B cell (primary cell): ENCODE measurements around the gene KCNIP2. TPM values are rescaled to one million over a fixed set of nuclear protein-coding genes. Genes with fewer than 3 reads are reported as not detected.
A peak's percentile ranks its signal among the peaks of the same experiment; 100 is the strongest.

Experiments used
- ATAC-seq: fragments of 200-7000 bp; cut with Tn5 transposase; one replicate; pipeline ENCODE4 v1.10.0; 2021; ENCODE audit warnings: low read depth, mild to moderate bottlenecking, moderate number of reproducible peaks, moderate library complexity
- CTCF ChIA-PET: fragments of 350-600 bp; sonication (Branson Sonifier 250); formaldehyde crosslinking; loops from one replicate; lab custom pipeline; 2021; ENCODE audit warnings: antibody characterized with exemption, inconsistent platforms; lab: Charles Lee
- POLR2A ChIA-PET: fragments of 350-600 bp; sonication (Branson Sonifier 250); formaldehyde crosslinking; loops from one replicate; lab custom pipeline; 2021; ENCODE audit warnings: antibody characterized with exemption; lab: Charles Lee
- DNase-seq: peaks from one replicate; pipeline ENCODE4 v3.0.0; 2013
- H2AFZ ChIP-seq: 2 replicates; pipeline ENCODE4 v1.6.1; 2012; ENCODE audit warnings: mild to moderate bottlenecking, low read depth, low read length; ENCODE audit not compliant: insufficient read depth, poor library complexity, severe bottlenecking
- H3K27ac ChIP-seq, 2 donors: 1 replicate in 1 of 2; 2 replicates in 1 of 2; pipeline ENCODE4 v1.5.1; 2012 to 2013; ENCODE audit warnings: low read length in 2 of 2, mild to moderate bottlenecking in 2 of 2, moderate library complexity in 1 of 2
- H3K27me3 ChIP-seq, 4 experiments: fragments of 200-600 bp in 1 of 4; sonication (generic) in 1 of 4; replicated peaks in 1 of 4; 1 replicate in 2 of 4; 2 replicates in 2 of 4; pipeline versions ENCODE4 v1.6.1 to v1.7.0; 2013 to 2016; ENCODE audit warnings: low read length in 3 of 4, mild to moderate bottlenecking in 2 of 4, mixed read lengths in 1 of 4, moderate library complexity in 1 of 4; ENCODE audit not compliant: insufficient read depth in 4 of 4, control insufficient read depth in 3 of 4; ENCODE audit errors: control extremely low read depth in 1 of 4
- H3K36me3 ChIP-seq, 2 experiments: replicated peaks in 1 of 2; 1 replicate in 1 of 2; 2 replicates in 1 of 2; pipeline versions ENCODE4 v1.6.1 to v1.7.1; 2013; ENCODE audit warnings: low read length in 1 of 2; ENCODE audit not compliant: insufficient read depth in 2 of 2, control insufficient read depth in 1 of 2; ENCODE audit errors: control extremely low read depth in 1 of 2, extremely low read depth in 1 of 2
- H3K4me1 ChIP-seq, 2 donors: fragments of 200-600 bp in 1 of 2; sonication (generic) in 1 of 2; 1 replicate in 1 of 2; 2 replicates in 1 of 2; pipeline versions ENCODE4 v1.5.1 to v1.6.1; 2013 to 2017; ENCODE audit warnings: low read length in 2 of 2; ENCODE audit not compliant: control insufficient read depth in 2 of 2, insufficient read depth in 2 of 2
- H3K4me2 ChIP-seq: replicated peaks from 2 replicates; pipeline ENCODE3; 2012; ENCODE audit warnings: mild to moderate bottlenecking, low read depth, low read length; ENCODE audit not compliant: poor library complexity, severe bottlenecking
- H3K4me3 ChIP-seq, 5 experiments: fragments of 200-600 bp in 1 of 5; sonication (generic) in 1 of 5; 1 replicate in 3 of 5; 2 replicates in 2 of 5; pipeline versions ENCODE4 v1.5.1 to v1.7.0; 2011 to 2016; ENCODE audit warnings: low read length in 4 of 5, mild to moderate bottlenecking in 4 of 5, low read depth in 2 of 5, control low read depth in 1 of 5, moderate library complexity in 1 of 5; ENCODE audit not compliant: insufficient read depth in 1 of 5; ENCODE audit errors: control extremely low read depth in 1 of 5, extremely low read depth in 1 of 5
- H3K79me2 ChIP-seq: fragments of 200-600 bp; sonication (generic); one replicate; pipeline ENCODE4 v1.6.0; 2016; ENCODE audit warnings: low read length; ENCODE audit not compliant: control insufficient read depth, insufficient read depth
- H3K9ac ChIP-seq: fragments of 200-600 bp; sonication (generic); 2 replicates; pipeline ENCODE4 v1.6.1; 2017; ENCODE audit warnings: mild to moderate bottlenecking, low read length, moderate library complexity
- H3K9me3 ChIP-seq, 3 donors: one replicate each; pipeline versions ENCODE4 v1.6.1 to v1.7.1; 2013; ENCODE audit warnings: low read length in 2 of 3; ENCODE audit not compliant: control insufficient read depth in 2 of 3, insufficient read depth in 1 of 3; ENCODE audit errors: control extremely low read depth in 1 of 3
- H4K20me1 ChIP-seq: 2 replicates; pipeline ENCODE4 v1.6.0; 2012; ENCODE audit warnings: mild to moderate bottlenecking, low read length; ENCODE audit not compliant: insufficient read depth, control insufficient read depth, poor library complexity, severe bottlenecking
- H3K27ac Mint-ChIP-seq: one replicate; pipeline ENCODE4 v1.8.0; 2021; ENCODE audit warnings: mixed read lengths
- H3K27me3 Mint-ChIP-seq: one replicate; pipeline ENCODE4 v1.8.0; 2021; ENCODE audit warnings: mixed read lengths
- H3K4me1 Mint-ChIP-seq: one replicate; pipeline ENCODE4 v1.8.0; 2021; ENCODE audit warnings: mixed read lengths
- H3K4me3 Mint-ChIP-seq: one replicate; pipeline ENCODE4 v1.8.0; 2021; ENCODE audit warnings: mixed read lengths
- H3K9me3 Mint-ChIP-seq: one replicate; pipeline ENCODE4 v1.8.0; 2022; ENCODE audit warnings: mixed read lengths; ENCODE audit not compliant: insufficient read depth
- CTCF ChIP-seq: fragments of 200-600 bp; IDR thresholded peaks from one replicate; pipeline ENCODE4 v1.8.0; 2022; ENCODE audit warnings: antibody characterized with exemption, mild to moderate bottlenecking
- EZH2 ChIP-seq: IDR thresholded peaks from 2 replicates; pipeline ENCODE4 v1.6.1; 2012; ENCODE audit warnings: borderline replicate concordance, low read depth, mild to moderate bottlenecking, moderate library complexity, low read length; ENCODE audit not compliant: insufficient read depth, poor library complexity, severe bottlenecking
- WGBS: methylation state at CpG from one replicate; pipeline ENCODE4 v1.1.5; 2013; ENCODE audit warnings: missing lambda C conversion rate; ENCODE audit not compliant: insufficient coverage; 5-methylcytosine and 5-hydroxymethylcytosine counted together
- intact Hi-C: fragments of 100-400 bp; cut with micrococcal nuclease; formaldehyde crosslinking; loops from one replicate; pipeline ENCODE4 v1.10.0; 2022
- polyA plus RNA-seq: library from polyadenylated mRNA; depleted of rRNA; stranded (reverse); fragments of >200 nt; gene quantifications from 2 replicates; pipeline ENCODE4 v1.2.3, GENCODE V29; 2012
- total RNA-seq, 2 donors: library from RNA; stranded (reverse); fragments of 120-200 nt in 1 of 2; gene quantifications; 1 replicate in 1 of 2; 2 replicates in 1 of 2; pipeline versions ENCODE4 v1.2.3 to v1.2.4, GENCODE V29; 2013 to 2022

The KCNIP2 gene
- total and polyA plus RNA-seq, 2 donors (not counting 1 experiment from before 2014, with no cell fraction given), result 3.5 to 34.7 TPM

DNA sequence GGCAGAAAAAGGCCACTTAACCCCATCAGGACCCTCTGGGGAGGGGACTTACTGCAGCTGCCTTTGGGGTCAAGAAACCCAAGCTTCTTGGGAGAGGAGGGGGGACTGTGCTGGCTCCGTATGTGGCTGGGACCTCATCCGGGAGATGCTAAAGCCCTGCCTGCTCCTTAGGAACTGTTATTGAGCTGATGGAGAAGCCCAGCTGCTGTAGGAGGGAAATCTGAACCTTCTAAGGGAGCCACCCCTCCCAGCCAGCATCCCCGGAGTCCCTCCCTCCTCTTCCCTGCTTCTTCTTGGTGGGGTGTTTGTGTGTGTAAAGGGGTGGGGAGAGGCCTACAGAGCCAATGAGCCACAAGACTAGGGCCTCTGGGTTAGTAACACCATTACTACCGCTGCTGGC, 8.2 kb downstream of the KCNIP2 start:
- H3K4me2 ChIP-seq, result no peak overlapping the region
- H3K9ac ChIP-seq, result no peak overlapping the region
- intact Hi-C loops, result no loop called here
- WGBS, result 100% methylated on average over 2 of the region's 4 CpGs
- H3K9me3 ChIP-seq, result no peaks in the 10 kb centered on the region
- H3K79me2 ChIP-seq, result peaks cover 70% of the 10 kb centered on the region
- no peak for TF ChIP-seq CTCF
- TF ChIP-seq EZH2, result no peak
- H3K27ac Mint-ChIP-seq, result no peak overlapping the region
- DNase-seq, result no peak
- H3K27me3 Mint-ChIP-seq, result no peaks in the 10 kb centered on the region
- H3K4me3 ChIP-seq, result no peak overlapping the region
- peaks cover 53% of the 10 kb centered on the region for H3K4me1 Mint-ChIP-seq
- H3K4me3 Mint-ChIP-seq, result no peak overlapping the region
- no peak for ATAC-seq
- ChIA-PET POLR2A (interaction anchor here (0.7 kb wide), 1 partner anchor 11 kb away, joined by 7 read pairs; no protein-coding TSS in a partner anchor), CTCF (interaction anchor here (0.6 to 15.2 kb wide), 21 partner anchors 8 to 238 kb away, joined by 3 to 581 read pairs (median 5); partner anchors contain the start of genes ARMH3, HPS6, KCNIP2 and OGA)
- H3K27me3 ChIP-seq, result no peaks in the 10 kb centered on the region
- H3K36me3 ChIP-seq, result no peaks in the 10 kb centered on the region
- H3K9me3 Mint-ChIP-seq, result no peaks in the 10 kb centered on the region
- peaks cover 56% of the 10 kb centered on the region for H4K20me1 ChIP-seq
- no peak overlapping the region for H3K27ac ChIP-seq
- peaks cover 48 to 63% of the 10 kb centered on the region in 2 donors for H3K4me1 ChIP-seq
- no peak overlapping the region for H2AFZ ChIP-seq

DNA sequence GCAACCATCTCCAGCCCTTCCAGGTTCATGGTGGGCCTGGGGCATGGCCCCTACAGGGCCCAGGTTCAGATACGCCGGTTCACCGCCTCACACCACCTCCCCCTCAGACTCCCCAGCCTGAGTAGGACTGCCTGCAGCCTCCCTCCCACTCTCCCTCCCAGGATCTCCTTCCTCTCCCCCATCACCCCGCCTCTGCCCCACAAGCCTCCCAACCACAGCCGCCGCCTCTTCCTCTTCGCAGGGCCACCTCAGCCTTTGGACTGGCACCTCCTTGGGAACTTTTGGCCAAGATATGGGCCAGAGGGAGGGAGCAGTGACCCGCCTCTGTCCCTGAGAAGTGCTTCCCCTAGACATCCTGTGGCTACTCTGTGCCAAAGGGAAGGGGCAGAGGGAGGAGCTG, 9.3 kb downstream of the KCNIP2 start:
- TF ChIP-seq EZH2 (no peak), CTCF (no peak)
- WGBS, result 22% methylated on average over 6 of the region's 8 CpGs
- Mint-ChIP-seq H3K27me3 (no peaks in the 10 kb centered on the region), H3K4me1 (peaks cover 53% of the 10 kb centered on the region), H3K27ac (peak overlapping the region; percentile 16), H3K4me3 (no peak overlapping the region), H3K9me3 (no peaks in the 10 kb centered on the region)
- ChIA-PET POLR2A (no interaction called here), CTCF (interaction anchor here (15.2 kb wide), 1 partner anchor 171 kb away, joined by 581 read pairs; no protein-coding TSS in a partner anchor)
- Histone ChIP-seq H3K4me3 (no peak overlapping the region), H3K36me3 (no peaks in the 10 kb centered on the region), H3K27ac (no peak overlapping the region), H3K79me2 (peaks cover 67% of the 10 kb centered on the region), H4K20me1 (peaks cover 48% of the 10 kb centered on the region), H3K9me3 (no peaks in the 10 kb centered on the region), H3K4me2 (peak overlapping the region; percentile 21), H3K4me1 (peaks cover 47 to 62% of the 10 kb centered on the region in 2 donors), H3K9ac (no peak overlapping the region), H3K27me3 (no peaks in the 10 kb centered on the region), H2AFZ (no peak overlapping the region)
- DNase-seq (peak; percentile 23), ATAC-seq (no peak)
- intact Hi-C loops, result loop anchor here (5.0 kb wide), 2 partner anchors 668 to 813 kb away; partner anchors contain the start of genes ACTR1A and SUFU
